ENCODE results near the gene NLGN2. TPM values are rescaled to one million over a fixed set of nuclear protein-coding genes. Genes with fewer than 3 reads are reported as not detected.

Gene NLGN2
- total RNA-seq, 1 experiment from 2014 or later, result 2.2 TPM

DNA sequence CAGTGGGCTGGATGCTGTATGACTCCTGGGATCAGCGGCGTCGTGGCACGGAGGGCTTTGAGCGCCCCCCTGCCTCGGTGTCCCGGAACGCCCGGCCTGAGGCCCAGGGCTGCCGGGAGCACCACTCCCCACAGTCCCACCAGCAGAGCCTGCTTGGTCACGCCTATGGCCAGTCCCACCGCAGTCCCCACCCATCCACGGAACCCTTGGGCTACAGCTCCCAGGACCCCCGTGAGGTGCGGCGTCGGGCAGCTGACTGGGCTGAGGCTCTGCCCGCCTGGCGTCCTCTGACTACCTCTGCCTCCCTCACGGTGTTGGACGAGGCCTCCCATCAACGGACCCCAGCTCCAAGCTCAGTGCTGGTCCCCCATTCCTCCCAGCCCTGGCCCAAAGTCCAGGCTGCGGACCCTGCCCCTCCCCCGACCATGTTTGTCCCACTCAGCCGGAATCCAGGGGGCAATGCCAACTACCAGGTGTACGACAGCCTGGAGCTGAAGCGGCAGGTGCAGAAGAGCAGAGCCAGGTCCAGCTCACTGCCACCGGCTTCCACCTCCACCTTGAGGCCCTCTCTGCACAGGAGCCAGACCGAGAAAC lies 19.3 kb downstream of the NLGN2 start:
- Histone ChIP-seq H3K4me3 (no peak overlapping the region), H3K36me3 (no peaks in the 10 kb centered on the region), H3K9me3 (replicated peaks) (no peaks in the 10 kb centered on the region), H3K27me3 (replicated peaks) (no peaks in the 10 kb centered on the region), H3K4me1 (replicated peaks) (no peaks in the 10 kb centered on the region), H3K27ac (no peak overlapping the region)
- DNase-seq (ENCODE audit: low read depth in 1 of 2, low spot score in 2 of 2), result no peak

- DNase-seq (ENCODE audit: low read depth in 1 of 2, low spot score in 2 of 2), result no peak
- Histone ChIP-seq H3K4me3 (no peak overlapping the region), H3K4me1 (replicated peaks) (no peaks in the 10 kb centered on the region), H3K36me3 (no peaks in the 10 kb centered on the region), H3K27me3 (replicated peaks) (no peaks in the 10 kb centered on the region), H3K9me3 (replicated peaks) (no peaks in the 10 kb centered on the region), H3K27ac (no peak overlapping the region)
Observed at GRCh38 chr17:7427549-7427948, 19.9 kb downstream of the NLGN2 start.

- no peaks in the 10 kb centered on the region for H3K9me3 ChIP-seq (replicated peaks)
- no peaks in the 10 kb centered on the region for H3K4me1 ChIP-seq (replicated peaks)
- no peaks in the 10 kb centered on the region for H3K27me3 ChIP-seq (replicated peaks)
- H3K4me3 ChIP-seq, result no peak within 1 kb of the TSS
- H3K36me3 ChIP-seq, result no peaks in the 10 kb centered on the region
- no peak within 1 kb of the TSS for H3K27ac ChIP-seq
- no peak for DNase-seq (ENCODE audit: low read depth in 1 of 2, low spot score in 2 of 2)
Observed at GRCh38 chr17:7428557-7428956, 20.9 kb downstream of the NLGN2 start, which contains the start of gene SPEM3. SPEM3 (plus strand) TSS chr17:7428857; CDS start chr17:7428903, 46 bp downstream.

GRCh38 chr17:7429722-7430121 lies 22.1 kb downstream of the NLGN2 start:
- Histone ChIP-seq H3K36me3 (no peaks in the 10 kb centered on the region), H3K27me3 (replicated peaks) (no peaks in the 10 kb centered on the region), H3K27ac (no peak overlapping the region), H3K4me3 (no peak overlapping the region), H3K9me3 (replicated peaks) (no peaks in the 10 kb centered on the region), H3K4me1 (replicated peaks) (no peaks in the 10 kb centered on the region)
- no peak for DNase-seq (ENCODE audit: low read depth in 1 of 2, low spot score in 2 of 2)

DNA sequence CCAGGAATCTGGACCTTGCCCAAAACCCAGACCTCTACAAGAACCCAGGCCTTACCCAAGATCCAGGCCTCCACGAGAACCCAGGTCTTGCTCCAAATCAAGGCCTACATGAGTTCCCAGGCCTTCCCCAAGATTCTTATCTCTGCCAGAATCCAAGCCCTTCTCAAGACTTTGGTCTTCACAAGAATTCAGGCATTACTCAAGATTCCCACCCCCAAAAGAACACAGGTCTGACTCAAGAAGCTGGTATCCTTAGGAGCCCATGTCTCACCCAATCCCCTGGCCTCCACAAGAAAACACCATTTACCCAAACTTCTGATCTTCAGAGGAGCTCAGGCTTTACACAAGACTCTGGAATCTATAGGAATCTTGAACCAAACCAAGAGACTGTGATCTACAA lies 23.6 kb downstream of the NLGN2 start:
- Histone ChIP-seq H3K4me3 (no peak overlapping the region), H3K4me1 (replicated peaks) (peaks cover 10% of the 10 kb centered on the region), H3K36me3 (no peaks in the 10 kb centered on the region), H3K9me3 (replicated peaks) (no peaks in the 10 kb centered on the region), H3K27me3 (replicated peaks) (0 out of 2 replicates have a peak, but pooled peaks cover 4% of the 10 kb centered on the region), H3K27ac (no peak overlapping the region)
- DNase-seq (ENCODE audit: low read depth in 1 of 2, low spot score in 2 of 2), result no peak

GRCh38 chr17:7432296-7432695 lies 24.7 kb downstream of the NLGN2 start:
- Histone ChIP-seq H3K27me3 (replicated peaks) (0 out of 2 replicates have a peak, but pooled peaks cover 13% of the 10 kb centered on the region), H3K4me3 (no peak overlapping the region), H3K4me1 (replicated peaks) (peaks cover 21% of the 10 kb centered on the region), H3K9me3 (replicated peaks) (no peaks in the 10 kb centered on the region), H3K27ac (no peak overlapping the region), H3K36me3 (no peaks in the 10 kb centered on the region)
- DNase-seq (ENCODE audit: low read depth in 1 of 2, low spot score in 2 of 2), result no peak

- no peaks in the 10 kb centered on the region for H3K9me3 ChIP-seq (replicated peaks)
- no peak overlapping the region for H3K27ac ChIP-seq
- peaks cover 34% of the 10 kb centered on the region for H3K4me1 ChIP-seq (replicated peaks)
- no peak overlapping the region for H3K4me3 ChIP-seq
- no peaks in the 10 kb centered on the region for H3K36me3 ChIP-seq
- DNase-seq (ENCODE audit: low read depth in 1 of 2, low spot score in 2 of 2), result no peak
- peaks cover 46% of the 10 kb centered on the region for H3K27me3 ChIP-seq (replicated peaks)
Observed at GRCh38 chr17:7435676-7436555, 28.3 kb downstream of the NLGN2 start.

- DNase-seq (ENCODE audit: low read depth in 1 of 2, low spot score in 2 of 2), result peak; percentile 68 to 70
- H3K36me3 ChIP-seq, result no peaks in the 10 kb centered on the region
- H3K27ac ChIP-seq, result no peak overlapping the region
- H3K9me3 ChIP-seq (replicated peaks), result no peaks in the 10 kb centered on the region
- H3K4me3 ChIP-seq, result peak overlapping the region; percentile 31
- H3K4me1 ChIP-seq (replicated peaks), result peaks cover 34% of the 10 kb centered on the region
- peaks cover 49% of the 10 kb centered on the region for H3K27me3 ChIP-seq (replicated peaks)
Observed at GRCh38 chr17:7436556-7437368, 29.1 kb downstream of the NLGN2 start.

DNA sequence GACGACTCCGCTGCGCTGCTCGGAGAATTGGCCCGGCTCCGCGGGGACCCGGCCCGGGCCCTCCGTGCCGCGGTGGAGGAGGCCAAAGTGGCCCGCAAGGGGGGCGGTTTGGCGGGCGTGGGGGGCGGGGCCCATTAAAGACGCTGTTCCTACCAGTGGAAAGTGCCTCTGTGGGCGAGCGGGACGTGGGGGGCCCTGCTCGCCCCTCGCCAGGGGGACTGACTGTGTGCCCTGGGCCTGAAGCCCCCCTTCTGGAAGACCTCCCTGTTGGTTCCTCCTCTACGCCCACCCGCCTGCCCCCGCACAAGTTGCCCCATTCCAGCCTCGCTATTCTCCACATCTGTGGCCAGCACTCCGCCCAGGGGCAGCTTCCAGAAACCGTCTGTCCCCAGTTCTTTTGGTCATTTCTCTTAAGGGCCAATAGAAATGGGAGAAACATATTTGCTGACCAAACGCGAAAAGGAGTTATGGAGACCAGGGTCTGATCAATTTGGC lies 29.8 kb downstream of the NLGN2 start:
- Histone ChIP-seq H3K9me3 (replicated peaks) (no peaks in the 10 kb centered on the region), H3K4me3 (peak overlapping the region; percentile 31; the same call in 1 of the 2 replicates)

DNA sequence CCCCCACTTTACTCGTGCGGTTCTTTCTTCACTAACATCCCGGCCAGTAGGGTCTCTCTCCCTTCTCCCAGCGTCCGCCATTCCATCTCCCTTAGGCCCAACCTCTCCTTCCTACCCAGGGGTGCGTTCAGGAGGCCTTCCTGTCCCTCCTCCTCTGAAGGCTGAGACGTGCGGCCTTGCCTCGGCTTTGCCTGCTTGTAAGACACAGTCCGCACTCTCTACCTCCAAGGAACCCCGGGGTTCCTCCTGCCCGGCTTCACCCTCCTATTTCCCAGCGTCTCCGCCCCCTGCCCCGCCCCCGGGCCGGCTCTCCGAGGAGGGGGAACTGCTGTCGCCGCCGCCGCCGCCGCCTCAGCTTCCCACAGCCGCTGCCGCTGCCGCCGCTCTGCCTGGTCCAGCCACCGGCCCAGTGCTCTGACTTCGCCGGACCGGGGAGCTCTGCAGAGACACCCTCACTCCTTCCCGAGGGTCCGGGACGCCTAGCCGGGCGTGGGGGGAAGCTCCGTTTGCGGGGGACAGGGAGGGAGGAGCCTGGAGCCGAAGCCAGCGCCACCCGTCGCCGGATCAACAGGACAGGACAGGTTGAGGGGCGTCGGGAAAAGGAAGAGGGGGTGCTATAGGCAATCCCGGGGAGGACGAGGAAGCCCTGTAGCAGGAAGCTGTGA lies 30.4 kb downstream of the NLGN2 start:
- no peaks in the 10 kb centered on the region for H3K9me3 ChIP-seq (replicated peaks)
- H3K4me3 ChIP-seq, result no peak overlapping the region
- peaks cover 34% of the 10 kb centered on the region for H3K4me1 ChIP-seq (replicated peaks)
- no peak overlapping the region for H3K27ac ChIP-seq
- DNase-seq (ENCODE audit: low read depth in 1 of 2, low spot score in 2 of 2), result no peak
- H3K36me3 ChIP-seq, result no peaks in the 10 kb centered on the region
- peaks cover 51% of the 10 kb centered on the region for H3K27me3 ChIP-seq (replicated peaks)

More for the DNA sequence above, 29.8 kb downstream of the NLGN2 start:
- Histone ChIP-seq H3K36me3 (no peaks in the 10 kb centered on the region), H3K27me3 (replicated peaks) (peaks cover 51% of the 10 kb centered on the region), H3K4me1 (replicated peaks) (peaks cover 34% of the 10 kb centered on the region), H3K27ac (no peak overlapping the region)
- no peak for DNase-seq (ENCODE audit: low read depth in 1 of 2, low spot score in 2 of 2)

DNA sequence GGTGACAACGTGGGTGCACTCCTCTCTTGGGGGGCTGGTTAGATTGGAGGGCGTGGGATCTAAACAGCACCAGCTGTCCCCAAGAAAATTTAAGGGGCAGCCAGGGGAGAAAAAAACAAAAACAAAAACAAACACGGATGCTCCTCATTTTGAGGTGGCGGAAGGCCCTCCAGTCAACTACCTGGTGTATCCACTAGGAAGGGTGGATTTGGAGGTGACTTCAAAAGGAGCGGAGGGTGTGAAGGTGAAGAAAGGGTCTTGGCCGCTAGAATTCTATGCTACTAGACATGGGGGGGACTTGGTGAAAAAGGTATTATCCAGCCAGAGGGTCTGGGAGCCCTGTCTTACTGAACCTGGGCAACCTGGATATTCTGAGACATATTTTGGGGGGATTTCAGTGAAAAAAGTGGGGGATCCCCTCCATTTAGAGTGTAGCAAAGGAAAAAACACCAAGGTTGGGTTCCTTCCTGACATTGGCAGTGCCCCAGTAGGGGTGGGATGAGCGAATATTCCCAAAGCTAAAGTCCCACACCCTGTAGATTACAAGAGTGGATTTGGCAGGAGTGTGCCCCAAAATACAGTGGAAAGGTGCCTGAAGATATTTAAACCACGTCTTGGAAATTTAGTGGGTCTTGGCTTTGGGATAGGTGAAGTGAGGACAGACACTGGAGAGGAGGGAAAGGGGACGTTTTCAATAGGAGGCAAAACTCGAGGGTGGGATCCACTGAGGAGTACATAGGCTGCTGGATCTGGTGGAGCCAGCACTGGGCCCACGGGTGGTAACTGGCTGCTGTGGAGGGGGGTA lies 31.2 kb downstream of the NLGN2 start:
- H3K4me1 ChIP-seq (replicated peaks), result peaks cover 34% of the 10 kb centered on the region
- H3K4me3 ChIP-seq, result no peak overlapping the region
- H3K27me3 ChIP-seq (replicated peaks), result peaks cover 51% of the 10 kb centered on the region
- H3K9me3 ChIP-seq (replicated peaks), result no peaks in the 10 kb centered on the region
- no peak for DNase-seq (ENCODE audit: low read depth in 1 of 2, low spot score in 2 of 2)
- no peak overlapping the region for H3K27ac ChIP-seq
- H3K36me3 ChIP-seq, result no peaks in the 10 kb centered on the region

- Histone ChIP-seq H3K36me3 (no peaks in the 10 kb centered on the region), H3K4me1 (replicated peaks) (peaks cover 34% of the 10 kb centered on the region), H3K27me3 (replicated peaks) (peaks cover 51% of the 10 kb centered on the region), H3K4me3 (no peak within 1 kb of the TSS), H3K27ac (no peak within 1 kb of the TSS), H3K9me3 (replicated peaks) (no peaks in the 10 kb centered on the region)
- no peak for DNase-seq (ENCODE audit: low read depth in 1 of 2, low spot score in 2 of 2)
Observed at GRCh38 chr17:7439462-7440112, 31.9 kb downstream of the NLGN2 start, which contains the start of gene FGF11. FGF11 (plus strand) TSS chr17:7439512; CDS start chr17:7439621, 109 bp downstream.

Measured in SJSA1 (cell line).